ENCODE measurements around the gene PRKAG3. TPM values are rescaled to one million over a fixed set of nuclear protein-coding genes. Genes with fewer than 3 reads are reported as not detected.

The PRKAG3 gene
- total RNA-seq, result not detected in 2 replicates

GRCh38 chr2:218831378-218831990 lies at the start of gene PRKAG3:
PRKAG3 (minus strand) TSS chr2:218831803.

GRCh38 chr2:218880102-218880858 lies 48.7 kb upstream of the PRKAG3 start, which contains the start of gene WNT10A:
WNT10A (plus strand) TSS chr2:218880852; CDS start chr2:218880996, 144 bp downstream.

GRCh38 chr2:218859556-218859987 lies 28.0 kb upstream of the PRKAG3 start, which contains the start of gene WNT6:
WNT6 (plus strand) TSS chr2:218859805; CDS start chr2:218860038, 233 bp downstream.

GRCh38 chr2:218781691-218782527 lies 49.7 kb downstream of the PRKAG3 start, which contains the start of gene CYP27A1:
CYP27A1 (plus strand) TSS chr2:218782147; CDS start chr2:218782183, 36 bp downstream.

Other genes with a start within 250 kb of the PRKAG3 start
- gene PLCD4, start 223.9 kb downstream of the PRKAG3 start, total RNA-seq, result 0.94 and 2.7 TPM in 2 replicates
- 7.0 and 9.4 TPM in 2 replicates for gene ZNF142, start 172.2 kb downstream of the PRKAG3 start, total RNA-seq
- gene BCS1L, start 172.1 kb downstream of the PRKAG3 start, total RNA-seq, result 15.8 and 27.7 TPM in 2 replicates
- gene RNF25, start 159.8 kb downstream of the PRKAG3 start, total RNA-seq, result 18.0 and 19.5 TPM in 2 replicates
- 10.2 and 36.8 TPM in 2 replicates for gene STK36, start 159.7 kb downstream of the PRKAG3 start, total RNA-seq
- gene TTLL4, start 121.0 kb downstream of the PRKAG3 start, total RNA-seq, result 7.7 and 8.1 TPM in 2 replicates
- 3.7 and 5.6 TPM in 2 replicates for gene CYP27A1, start 49.7 kb downstream of the PRKAG3 start, total RNA-seq
- not detected in 2 replicates for gene WNT6, start 28.0 kb upstream of the PRKAG3 start, total RNA-seq
- not detected in 2 replicates for gene WNT10A, start 49.0 kb upstream of the PRKAG3 start, total RNA-seq
- not detected in 2 replicates for gene CDK5R2, start 127.9 kb upstream of the PRKAG3 start, total RNA-seq
- gene FEV, start 153.4 kb upstream of the PRKAG3 start, total RNA-seq, result not detected in 2 replicates
- not detected in 2 replicates for gene CRYBA2, start 161.6 kb upstream of the PRKAG3 start, total RNA-seq
- gene CFAP65, start 209.7 kb upstream of the PRKAG3 start, total RNA-seq, result not detected in 2 replicates
- gene IHH, start 229.1 kb upstream of the PRKAG3 start, total RNA-seq, result 0.12 TPM in 1 of 2 replicates, not detected in the other